ENCODE results near the gene CHST12. TPM values are rescaled to one million over a fixed set of nuclear protein-coding genes. Genes with fewer than 3 reads are reported as not detected.

Gene CHST12
- total RNA-seq, 1 donor from 2014 or later, result 18.5 TPM

- Mint-ChIP-seq H3K4me1 (ENCODE audit: low read depth, unreplicated experiment) (peaks cover 12% of the 10 kb centered on the region), H3K36me3 (ENCODE audit: low read depth, unreplicated experiment) (no peaks in the 10 kb centered on the region)
Observed at GRCh38 chr7:2411049-2411448, 7.6 kb downstream of the CHST12 start.

GRCh38 chr7:2411815-2412586, 8.6 kb downstream of the CHST12 start:
- no peaks in the 10 kb centered on the region for H3K27me3 Mint-ChIP-seq (ENCODE audit: low read depth, unreplicated experiment)
- peaks cover 18% of the 10 kb centered on the region for H3K79me2 ChIP-seq (ENCODE audit: insufficient read depth, low read length)
- H3K4me1 ChIP-seq (ENCODE audit: insufficient read depth, low read length), result peaks cover 9% of the 10 kb centered on the region
- peaks cover 12% of the 10 kb centered on the region for H3K4me1 Mint-ChIP-seq (ENCODE audit: low read depth, unreplicated experiment)
- H3K9me3 ChIP-seq (ENCODE audit: insufficient read depth, low read depth, low read length), result no peaks in the 10 kb centered on the region
- H3K27me3 ChIP-seq (ENCODE audit: insufficient read depth, low read length), result no peaks in the 10 kb centered on the region
- DNase-seq (ENCODE audit: low read depth) (no peak), FAIRE-seq (no peak)
- H3K4me3 Mint-ChIP-seq (ENCODE audit: unreplicated experiment), result no peak overlapping the region
- peaks cover 57% of the 10 kb centered on the region for H4K20me1 ChIP-seq (ENCODE audit: insufficient read depth, low read length)
- no peak overlapping the region for H3K27ac Mint-ChIP-seq (ENCODE audit: unreplicated experiment)
- no peak overlapping the region for H2AFZ ChIP-seq (ENCODE audit: low read depth, low read length)
- H3K36me3 ChIP-seq (ENCODE audit: insufficient read depth, low read length), result no peaks in the 10 kb centered on the region
- H3K9ac ChIP-seq (ENCODE audit: low read length), result no peak overlapping the region
- H3K4me3 ChIP-seq (ENCODE audit: insufficient read depth, low read depth, low read length), result no peak overlapping the region
- H3K9me3 Mint-ChIP-seq (ENCODE audit: unreplicated experiment), result no peaks in the 10 kb centered on the region
- TF ChIP-seq EZH2 (IDR thresholded peaks at IDR 0.05; ENCODE audit: insufficient read depth, low read length) (no peak), CTCF (IDR thresholded peaks at IDR 0.05; ENCODE audit: insufficient read depth, low read depth, low read length) (no peak)
- no peak overlapping the region for H3K27ac ChIP-seq (ENCODE audit: low read depth, low read length)
- no peaks in the 10 kb centered on the region for H3K36me3 Mint-ChIP-seq (ENCODE audit: low read depth, unreplicated experiment)
- H3K4me2 ChIP-seq (ENCODE audit: low read length), result peak overlapping the region; percentile 16

More at GRCh38 chr7:2411049-2411448, 7.6 kb downstream of the CHST12 start:
- Histone ChIP-seq H3K4me3 (ENCODE audit: insufficient read depth, low read depth, low read length) (no peak overlapping the region), H3K79me2 (ENCODE audit: insufficient read depth, low read length) (peaks cover 12% of the 10 kb centered on the region), H3K4me1 (ENCODE audit: insufficient read depth, low read length) (peaks cover 9% of the 10 kb centered on the region), H2AFZ (ENCODE audit: low read depth, low read length) (no peak overlapping the region), H3K27me3 (ENCODE audit: insufficient read depth, low read length) (no peaks in the 10 kb centered on the region), H3K9ac (ENCODE audit: low read length) (no peak overlapping the region), H3K4me2 (ENCODE audit: low read length) (no peak overlapping the region), H3K27ac (ENCODE audit: low read depth, low read length) (no peak overlapping the region), H4K20me1 (ENCODE audit: insufficient read depth, low read length) (peaks cover 52% of the 10 kb centered on the region), H3K36me3 (ENCODE audit: insufficient read depth, low read length) (no peaks in the 10 kb centered on the region), H3K9me3 (ENCODE audit: insufficient read depth, low read depth, low read length) (no peaks in the 10 kb centered on the region)
- no peak overlapping the region for H3K27ac Mint-ChIP-seq (ENCODE audit: unreplicated experiment)
- DNase-seq (ENCODE audit: low read depth), result no peak
- TF ChIP-seq CTCF (IDR thresholded peaks at IDR 0.05; ENCODE audit: insufficient read depth, low read depth, low read length), result no peak
- no peak for TF ChIP-seq EZH2 (IDR thresholded peaks at IDR 0.05; ENCODE audit: insufficient read depth, low read length)
- H3K9me3 Mint-ChIP-seq (ENCODE audit: unreplicated experiment), result no peaks in the 10 kb centered on the region
- no peaks in the 10 kb centered on the region for H3K27me3 Mint-ChIP-seq (ENCODE audit: low read depth, unreplicated experiment)
- H3K4me3 Mint-ChIP-seq (ENCODE audit: unreplicated experiment), result no peak overlapping the region
- no peak for FAIRE-seq

DNA sequence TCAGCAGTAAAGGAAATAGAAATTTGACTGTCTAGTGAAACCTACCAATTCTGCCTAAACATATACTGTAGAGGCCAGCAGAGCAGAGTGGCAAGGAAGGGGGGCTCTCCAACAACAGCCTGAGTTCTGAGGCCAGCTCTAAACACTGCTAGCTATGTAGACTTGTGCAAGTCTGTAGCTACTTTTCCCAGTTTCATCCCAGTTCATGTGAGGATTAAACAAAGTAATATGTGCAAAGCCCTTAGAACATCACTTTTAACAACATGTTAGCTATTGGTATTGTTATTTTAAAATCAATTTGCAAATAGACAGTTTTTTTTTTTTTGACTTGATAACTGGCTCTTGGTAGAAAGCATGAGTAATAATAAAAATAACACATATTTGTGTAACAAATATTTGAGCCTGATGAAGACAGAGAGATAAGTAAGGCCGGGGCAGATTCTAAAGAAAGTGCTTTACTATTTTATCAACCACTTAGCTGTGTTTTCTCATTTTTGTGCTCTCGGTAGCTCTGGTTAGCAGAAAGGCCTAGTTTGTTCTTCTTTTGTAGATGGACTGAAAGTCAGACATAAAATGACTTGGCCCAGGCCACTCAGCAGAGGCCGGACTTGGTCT, 9.3 kb downstream of the CHST12 start:
- DNase-seq (ENCODE audit: low read depth), result no peak

More for the DNA sequence above, 9.3 kb downstream of the CHST12 start:
- H4K20me1 ChIP-seq (ENCODE audit: insufficient read depth, low read length), result peaks cover 57% of the 10 kb centered on the region
- no peak for FAIRE-seq
- Mint-ChIP-seq H3K9me3 (ENCODE audit: unreplicated experiment) (no peaks in the 10 kb centered on the region), H3K36me3 (ENCODE audit: low read depth, unreplicated experiment) (no peaks in the 10 kb centered on the region), H3K27me3 (ENCODE audit: low read depth, unreplicated experiment) (no peaks in the 10 kb centered on the region), H3K4me3 (ENCODE audit: unreplicated experiment) (no peak overlapping the region), H3K27ac (ENCODE audit: unreplicated experiment) (no peak overlapping the region), H3K4me1 (ENCODE audit: low read depth, unreplicated experiment) (peaks cover 12% of the 10 kb centered on the region)
- peak overlapping the region; percentile 19 for H3K4me2 ChIP-seq (ENCODE audit: low read length)
- H3K27ac ChIP-seq (ENCODE audit: low read depth, low read length), result no peak overlapping the region
- H3K4me3 ChIP-seq (ENCODE audit: insufficient read depth, low read depth, low read length), result no peak overlapping the region
- TF ChIP-seq EZH2 (IDR thresholded peaks at IDR 0.05; ENCODE audit: insufficient read depth, low read length), result no peak
- no peak for TF ChIP-seq CTCF (IDR thresholded peaks at IDR 0.05; ENCODE audit: insufficient read depth, low read depth, low read length)
- H2AFZ ChIP-seq (ENCODE audit: low read depth, low read length), result no peak overlapping the region
- H3K79me2 ChIP-seq (ENCODE audit: insufficient read depth, low read length), result peaks cover 18% of the 10 kb centered on the region
- H3K9me3 ChIP-seq (ENCODE audit: insufficient read depth, low read depth, low read length), result no peaks in the 10 kb centered on the region
- no peaks in the 10 kb centered on the region for H3K36me3 ChIP-seq (ENCODE audit: insufficient read depth, low read length)
- H3K27me3 ChIP-seq (ENCODE audit: insufficient read depth, low read length), result no peaks in the 10 kb centered on the region
- no peak overlapping the region for H3K9ac ChIP-seq (ENCODE audit: low read length)
- H3K4me1 ChIP-seq (ENCODE audit: insufficient read depth, low read length), result peaks cover 9% of the 10 kb centered on the region

All from astrocyte (in vitro differentiated cells and primary cell).